Sigmoid colon (tissue), 7 donors: Measurements from ENCODE around the gene OR12D3. TPM values are rescaled to one million over a fixed set of nuclear protein-coding genes. Genes with fewer than 3 reads are reported as not detected.

Source experiments
- DNase-seq: peaks from one replicate; pipeline ENCODE4 v3.0.0-alpha.2; 2019
- H3K27ac ChIP-seq, 4 donors: fragments of 200-600 bp; sonication (generic); one replicate each; pipeline ENCODE4 v1.5.1; 2016 to 2019; ENCODE audit warnings: mild to moderate bottlenecking in 1 of 4
- H3K27me3 ChIP-seq, 3 donors: fragments of 200-600 bp; sonication (generic); one replicate each; pipeline ENCODE4 v1.5.1; 2019; ENCODE audit warnings: mild to moderate bottlenecking in 1 of 3
- H3K36me3 ChIP-seq, 4 donors: fragments of 200-600 bp; sonication (generic); one replicate each; pipeline ENCODE4 v1.5.1; 2016 to 2019
- H3K4me1 ChIP-seq, 4 donors: fragments of 200-600 bp; sonication (generic); one replicate each; pipeline ENCODE4 v1.5.1; 2017 to 2019
- H3K4me3 ChIP-seq, 4 donors: fragments of 200-600 bp; sonication (generic); one replicate each; pipeline ENCODE4 v1.5.1; 2017 to 2019; ENCODE audit warnings: mild to moderate bottlenecking in 2 of 4, moderate library complexity in 1 of 4
- H3K9me3 ChIP-seq, 4 donors: fragments of 200-600 bp in 3 of 4; sonication (generic) in 3 of 4; one replicate each; pipeline versions ENCODE4 v1.5.1 to v1.6.1; 2013 to 2019
- EP300 ChIP-seq, 4 donors: sonication (generic); formaldehyde crosslinking; IDR thresholded peaks; one replicate each; pipeline ENCODE4 v1.6.1; 2017; ENCODE audit warnings: antibody characterized with exemption in 4 of 4
- POLR2A ChIP-seq, 2 donors: fragments of 450-650 bp; IDR thresholded peaks; one replicate each; pipeline ENCODE4 v1.6.1; 2016; ENCODE audit warnings: antibody characterized with exemption in 2 of 2, mild to moderate bottlenecking in 2 of 2, moderate library complexity in 2 of 2
- POLR2AphosphoS5 ChIP-seq, 4 donors: sonication (generic); formaldehyde crosslinking; IDR thresholded peaks; one replicate each; pipeline ENCODE4 v1.6.1; 2017; ENCODE audit warnings: antibody characterized with exemption in 4 of 4
- WGBS, 2 donors: extraction: QIAGEN DNeasy Blood & Tissue Kit; methylation state at CpG; one replicate each; pipeline ENCODE4 v1.1.7; 2013; 5-methylcytosine and 5-hydroxymethylcytosine counted together
- intact Hi-C: fragments of 100-400 bp; cut with DNase I; formaldehyde crosslinking; loops from one replicate; pipeline ENCODE4 v1.15.1; 2023
- polyA plus RNA-seq, 3 donors: library from polyadenylated mRNA; stranded (reverse); fragments of 200-250 nt; gene quantifications; one replicate each; pipeline ENCODE4 v1.2.3, GENCODE V29; 2013
- total RNA-seq, 4 donors: library from RNA; depleted of rRNA; stranded (reverse); fragments of >200 nt; gene quantifications; one replicate each; pipeline ENCODE4 v1.1.0, GENCODE V29; 2016
- TF ChIP-seq, protein P1 (sequence below), 4 experiments: fragments of 450-650 bp in 3 of 4; fragments of 200-600 bp in 1 of 4; IDR thresholded peaks; one replicate each; pipeline ENCODE4 v1.5.1; 2016 to 2019; ENCODE audit warnings: antibody characterized with exemption in 4 of 4, mild to moderate bottlenecking in 3 of 4, moderate library complexity in 2 of 4
- donor health status: healthy with polysubstance abuse.
- donor health status: Bipolar disorder and iron deficiency.
- donor health status: healthy.

Gene OR12D3, protein sequence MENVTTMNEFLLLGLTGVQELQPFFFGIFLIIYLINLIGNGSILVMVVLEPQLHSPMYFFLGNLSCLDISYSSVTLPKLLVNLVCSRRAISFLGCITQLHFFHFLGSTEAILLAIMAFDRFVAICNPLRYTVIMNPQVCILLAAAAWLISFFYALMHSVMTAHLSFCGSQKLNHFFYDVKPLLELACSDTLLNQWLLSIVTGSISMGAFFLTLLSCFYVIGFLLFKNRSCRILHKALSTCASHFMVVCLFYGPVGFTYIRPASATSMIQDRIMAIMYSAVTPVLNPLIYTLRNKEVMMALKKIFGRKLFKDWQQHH
- total RNA-seq (not detected), polyA plus RNA-seq (not detected)

DNA sequence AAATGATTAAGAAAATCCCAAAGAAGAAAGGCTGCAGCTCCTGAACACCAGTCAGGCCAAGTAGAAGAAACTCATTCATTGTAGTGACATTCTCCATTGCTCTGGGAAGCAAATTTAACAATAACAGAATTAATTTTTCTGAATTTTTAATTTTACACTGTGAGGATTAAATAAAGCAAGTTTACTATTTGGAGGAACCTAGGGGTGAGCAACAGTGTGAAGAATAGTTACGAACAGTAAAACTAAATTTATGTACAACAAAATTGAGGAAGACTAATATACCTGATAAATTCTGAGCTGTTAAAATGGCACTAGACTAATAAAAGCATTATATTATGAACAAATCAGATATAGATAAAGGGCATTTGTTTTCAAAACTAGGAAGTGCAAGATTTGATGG, at the start of gene OR12D3:
TSS of gene OR12D3 (minus strand) at position 101 of the 400 bp plus-strand sequence. CDS start at position 97, 4 bp downstream.
- no peak for DNase-seq
- no peak within 1 kb of the TSS for H3K27ac ChIP-seq
- intact Hi-C loops, result no loop called here
- WGBS, 2 donors, result 86 to 98% methylated on average over 1 of the region's 1 CpG
- H3K36me3 ChIP-seq, result no peaks in the 10 kb centered on the region
- no peaks in the 10 kb centered on the region for H3K4me1 ChIP-seq
- peaks cover 0 to 2% (median 0%) of the 10 kb centered on the region in 4 donors for H3K9me3 ChIP-seq
- TF ChIP-seq EP300 (IDR thresholded peaks at IDR 0.05) (no peak), POLR2A (IDR thresholded peaks at IDR 0.05) (no peak), POLR2AphosphoS5 (IDR thresholded peaks at IDR 0.05) (no peak)
- TF ChIP-seq, protein P1, sequence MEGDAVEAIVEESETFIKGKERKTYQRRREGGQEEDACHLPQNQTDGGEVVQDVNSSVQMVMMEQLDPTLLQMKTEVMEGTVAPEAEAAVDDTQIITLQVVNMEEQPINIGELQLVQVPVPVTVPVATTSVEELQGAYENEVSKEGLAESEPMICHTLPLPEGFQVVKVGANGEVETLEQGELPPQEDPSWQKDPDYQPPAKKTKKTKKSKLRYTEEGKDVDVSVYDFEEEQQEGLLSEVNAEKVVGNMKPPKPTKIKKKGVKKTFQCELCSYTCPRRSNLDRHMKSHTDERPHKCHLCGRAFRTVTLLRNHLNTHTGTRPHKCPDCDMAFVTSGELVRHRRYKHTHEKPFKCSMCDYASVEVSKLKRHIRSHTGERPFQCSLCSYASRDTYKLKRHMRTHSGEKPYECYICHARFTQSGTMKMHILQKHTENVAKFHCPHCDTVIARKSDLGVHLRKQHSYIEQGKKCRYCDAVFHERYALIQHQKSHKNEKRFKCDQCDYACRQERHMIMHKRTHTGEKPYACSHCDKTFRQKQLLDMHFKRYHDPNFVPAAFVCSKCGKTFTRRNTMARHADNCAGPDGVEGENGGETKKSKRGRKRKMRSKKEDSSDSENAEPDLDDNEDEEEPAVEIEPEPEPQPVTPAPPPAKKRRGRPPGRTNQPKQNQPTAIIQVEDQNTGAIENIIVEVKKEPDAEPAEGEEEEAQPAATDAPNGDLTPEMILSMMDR (IDR thresholded peaks at IDR 0.05), result no peak
- H3K27me3 ChIP-seq, result no peaks in the 10 kb centered on the region
- H3K4me3 ChIP-seq, result no peak within 1 kb of the TSS

DNA sequence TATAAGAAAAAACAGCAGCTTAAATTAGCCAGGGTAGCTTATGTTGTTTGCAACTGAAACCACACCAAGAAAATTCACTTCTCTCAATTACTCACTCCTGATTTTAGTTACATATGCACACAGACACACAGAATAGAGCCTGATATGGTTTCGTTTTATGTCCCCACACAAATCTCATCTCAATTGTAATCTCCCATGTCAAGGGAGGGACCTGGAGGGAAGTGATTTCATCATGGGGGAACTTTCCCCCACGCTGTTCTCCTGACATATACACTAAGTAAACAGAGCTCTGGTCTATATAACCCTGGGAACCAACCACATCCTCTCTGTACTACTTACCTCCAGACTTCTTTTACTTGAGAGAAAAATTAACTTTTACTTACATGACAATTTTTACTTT, 49.5 kb upstream of the OR12D3 start:
- intact Hi-C loops, result no loop called here
- no peak overlapping the region for H3K4me3 ChIP-seq
- WGBS, 2 donors, result 13% methylated on average over 2 of the region's 2 CpGs
- H3K9me3 ChIP-seq, result no peaks in the 10 kb centered on the region
- DNase-seq, result no peak
- H3K27ac ChIP-seq, result no peak overlapping the region
- H3K4me1 ChIP-seq, result no peaks in the 10 kb centered on the region
- no peaks in the 10 kb centered on the region for H3K27me3 ChIP-seq
- no peaks in the 10 kb centered on the region for H3K36me3 ChIP-seq
- TF ChIP-seq, protein P1 (IDR thresholded peaks at IDR 0.05), result no peak
- TF ChIP-seq POLR2A (IDR thresholded peaks at IDR 0.05) (no peak), POLR2AphosphoS5 (IDR thresholded peaks at IDR 0.05) (no peak), EP300 (IDR thresholded peaks at IDR 0.05) (no peak)

DNA sequence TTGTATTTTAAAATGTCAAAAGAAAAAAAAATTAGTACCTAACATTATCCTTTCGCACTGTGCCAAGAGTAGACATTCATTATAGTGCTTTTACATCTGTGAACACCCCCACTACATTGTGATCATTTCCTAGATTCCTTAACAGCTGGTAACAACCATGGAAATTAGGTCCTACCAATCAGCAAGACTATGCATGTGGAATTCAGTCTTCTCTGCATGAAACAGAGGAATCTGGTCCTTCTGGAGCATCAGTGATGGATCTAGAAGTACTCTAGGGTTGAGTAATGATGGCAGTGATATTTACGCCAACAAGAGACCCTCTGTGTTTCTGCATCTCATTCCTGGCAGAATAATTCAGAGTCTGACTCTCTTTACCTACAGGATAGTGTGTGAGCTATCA, 49.1 kb upstream of the OR12D3 start:
- H3K27me3 ChIP-seq, result no peaks in the 10 kb centered on the region
- H3K27ac ChIP-seq, result no peak overlapping the region
- WGBS, 2 donors, result 93 to 94% methylated on average over 2 of the region's 2 CpGs
- intact Hi-C loops, result no loop called here
- DNase-seq, result no peak
- no peaks in the 10 kb centered on the region for H3K9me3 ChIP-seq
- TF ChIP-seq POLR2AphosphoS5 (IDR thresholded peaks at IDR 0.05) (no peak), EP300 (IDR thresholded peaks at IDR 0.05) (no peak), POLR2A (IDR thresholded peaks at IDR 0.05) (no peak)
- TF ChIP-seq, protein P1 (IDR thresholded peaks at IDR 0.05), result no peak
- H3K4me3 ChIP-seq, result no peak overlapping the region
- H3K4me1 ChIP-seq, result no peaks in the 10 kb centered on the region
- no peaks in the 10 kb centered on the region for H3K36me3 ChIP-seq

DNA sequence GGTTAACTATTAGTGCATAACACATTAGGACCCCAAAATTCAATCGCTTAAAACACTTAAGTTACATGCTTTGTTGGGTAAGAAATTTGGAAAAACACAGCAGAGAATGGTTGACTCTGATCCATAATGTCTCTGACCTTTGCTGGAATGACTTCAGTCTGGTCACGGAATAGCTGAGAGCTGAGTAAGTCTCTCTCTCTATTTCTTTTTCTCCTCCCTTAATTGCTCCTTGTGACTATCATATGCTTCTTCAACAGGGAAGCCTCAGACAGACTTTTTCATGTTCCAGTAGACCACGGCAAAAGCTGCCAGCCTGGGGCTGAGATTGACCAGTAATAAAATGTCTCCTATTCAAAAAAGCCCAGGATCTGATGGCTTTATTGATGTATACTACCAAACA, 44.4 kb upstream of the OR12D3 start:
- WGBS, 2 donors, result 56 to 76% methylated on average over 3 of the region's 3 CpGs
- no peaks in the 10 kb centered on the region for H3K27me3 ChIP-seq
- H3K4me3 ChIP-seq, result no peak overlapping the region
- H3K4me1 ChIP-seq, result no peaks in the 10 kb centered on the region
- TF ChIP-seq, protein P1 (IDR thresholded peaks at IDR 0.05), result no peak
- TF ChIP-seq POLR2A (IDR thresholded peaks at IDR 0.05) (no peak), POLR2AphosphoS5 (IDR thresholded peaks at IDR 0.05) (no peak), EP300 (IDR thresholded peaks at IDR 0.05) (no peak)
- no peak overlapping the region for H3K27ac ChIP-seq
- H3K36me3 ChIP-seq, result no peaks in the 10 kb centered on the region
- no peak for DNase-seq
- no peaks in the 10 kb centered on the region for H3K9me3 ChIP-seq
- intact Hi-C loops, result no loop called here

DNA sequence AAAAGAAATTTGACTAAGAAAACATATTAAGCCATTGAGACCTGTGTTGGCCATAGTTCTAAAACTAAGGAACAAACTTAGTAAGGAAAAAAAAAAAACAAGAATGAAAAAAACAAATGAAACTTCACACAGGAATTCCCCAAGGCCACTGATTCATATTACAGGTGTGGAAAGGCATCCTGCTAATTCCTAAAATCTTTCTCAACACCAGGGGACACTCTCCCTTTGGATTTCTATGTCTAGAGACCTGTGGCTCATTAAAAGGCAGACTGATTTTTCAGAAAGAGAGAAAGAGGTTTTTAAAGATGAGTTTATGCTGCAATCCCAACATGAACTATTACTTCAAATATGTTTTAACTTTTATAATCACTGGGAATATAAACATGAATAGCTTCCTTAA, 39.5 kb upstream of the OR12D3 start, which contains the start of gene OR12D1:
TSS of gene OR12D1 (plus strand) at position 341 of the 400 bp plus-strand sequence.
- no peak for DNase-seq
- H3K27ac ChIP-seq, result no peak within 1 kb of the TSS
- no peaks in the 10 kb centered on the region for H3K36me3 ChIP-seq
- H3K4me3 ChIP-seq, result no peak within 1 kb of the TSS
- no peaks in the 10 kb centered on the region for H3K27me3 ChIP-seq
- H3K9me3 ChIP-seq, result no peaks in the 10 kb centered on the region
- H3K4me1 ChIP-seq, result no peaks in the 10 kb centered on the region
- TF ChIP-seq POLR2AphosphoS5 (IDR thresholded peaks at IDR 0.05), result no peak
- no peak for TF ChIP-seq POLR2A (IDR thresholded peaks at IDR 0.05)
- no peak for TF ChIP-seq EP300 (IDR thresholded peaks at IDR 0.05)
- TF ChIP-seq, protein P1 (IDR thresholded peaks at IDR 0.05), result no peak
- intact Hi-C loops, result no loop called here
